Measurements from ENCODE around the gene GPR146. TPM values are rescaled to one million over a fixed set of nuclear protein-coding genes. Genes with fewer than 3 reads are reported as not detected.

GPR146 gene
- total RNA-seq, 1 donor: 5.1 TPM

- H3K79me2 ChIP-seq (ENCODE audit: insufficient read depth, low read length): peaks cover 58% of the 10 kb centered on the region
- H3K27ac ChIP-seq (ENCODE audit: low read depth, low read length): no peak overlapping the region
- H3K4me1 ChIP-seq (ENCODE audit: insufficient read depth, low read length): no peaks in the 10 kb centered on the region
- no peaks in the 10 kb centered on the region for H3K9me3 ChIP-seq (ENCODE audit: low read depth, low read length)
- no peak overlapping the region for H2AFZ ChIP-seq (ENCODE audit: low read length)
- peaks cover 8% of the 10 kb centered on the region for H3K36me3 ChIP-seq (ENCODE audit: insufficient read depth, low read length)
- H3K27me3 ChIP-seq (ENCODE audit: insufficient read depth, low read length): no peaks in the 10 kb centered on the region
- H4K20me1 ChIP-seq (ENCODE audit: insufficient read depth, low read length): peaks cover 59% of the 10 kb centered on the region
- no peak overlapping the region for H3K4me3 ChIP-seq (ENCODE audit: insufficient read depth, low read length)
- DNase-seq (ENCODE audit: insufficient read length, low spot score, missing footprints): no peak
- no peak overlapping the region for H3K4me2 ChIP-seq (ENCODE audit: insufficient read depth, low read length)
- TF ChIP-seq, protein P1, sequence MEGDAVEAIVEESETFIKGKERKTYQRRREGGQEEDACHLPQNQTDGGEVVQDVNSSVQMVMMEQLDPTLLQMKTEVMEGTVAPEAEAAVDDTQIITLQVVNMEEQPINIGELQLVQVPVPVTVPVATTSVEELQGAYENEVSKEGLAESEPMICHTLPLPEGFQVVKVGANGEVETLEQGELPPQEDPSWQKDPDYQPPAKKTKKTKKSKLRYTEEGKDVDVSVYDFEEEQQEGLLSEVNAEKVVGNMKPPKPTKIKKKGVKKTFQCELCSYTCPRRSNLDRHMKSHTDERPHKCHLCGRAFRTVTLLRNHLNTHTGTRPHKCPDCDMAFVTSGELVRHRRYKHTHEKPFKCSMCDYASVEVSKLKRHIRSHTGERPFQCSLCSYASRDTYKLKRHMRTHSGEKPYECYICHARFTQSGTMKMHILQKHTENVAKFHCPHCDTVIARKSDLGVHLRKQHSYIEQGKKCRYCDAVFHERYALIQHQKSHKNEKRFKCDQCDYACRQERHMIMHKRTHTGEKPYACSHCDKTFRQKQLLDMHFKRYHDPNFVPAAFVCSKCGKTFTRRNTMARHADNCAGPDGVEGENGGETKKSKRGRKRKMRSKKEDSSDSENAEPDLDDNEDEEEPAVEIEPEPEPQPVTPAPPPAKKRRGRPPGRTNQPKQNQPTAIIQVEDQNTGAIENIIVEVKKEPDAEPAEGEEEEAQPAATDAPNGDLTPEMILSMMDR (IDR thresholded peaks at IDR 0.05; ENCODE audit: extremely low read depth, low read depth, low read length): no peak
These were observed 34.1 kb upstream of the GPR146 start for GRCh38 chr7:1010226-1010625.

GRCh38 chr7:1011297-1012003, 32.9 kb upstream of the GPR146 start:
- H3K4me3 ChIP-seq (ENCODE audit: insufficient read depth, low read length): no peak overlapping the region
- DNase-seq (ENCODE audit: insufficient read length, low spot score, missing footprints): no peak
- no peaks in the 10 kb centered on the region for H3K4me1 ChIP-seq (ENCODE audit: insufficient read depth, low read length)
- TF ChIP-seq, protein P1 (IDR thresholded peaks at IDR 0.05; ENCODE audit: extremely low read depth, low read depth, low read length): no peak
- no peak overlapping the region for H3K4me2 ChIP-seq (ENCODE audit: insufficient read depth, low read length)
- no peaks in the 10 kb centered on the region for H3K27me3 ChIP-seq (ENCODE audit: insufficient read depth, low read length)
- H4K20me1 ChIP-seq (ENCODE audit: insufficient read depth, low read length): peaks cover 62% of the 10 kb centered on the region
- no peaks in the 10 kb centered on the region for H3K9me3 ChIP-seq (ENCODE audit: low read depth, low read length)
- peaks cover 65% of the 10 kb centered on the region for H3K79me2 ChIP-seq (ENCODE audit: insufficient read depth, low read length)
- H3K27ac ChIP-seq (ENCODE audit: low read depth, low read length): no peak overlapping the region
- peaks cover 8% of the 10 kb centered on the region for H3K36me3 ChIP-seq (ENCODE audit: insufficient read depth, low read length)
- H2AFZ ChIP-seq (ENCODE audit: low read length): no peak overlapping the region

- Histone ChIP-seq H3K27me3 (ENCODE audit: insufficient read depth, low read length) (no peaks in the 10 kb centered on the region), H4K20me1 (ENCODE audit: insufficient read depth, low read length) (peaks cover 62% of the 10 kb centered on the region), H3K4me1 (ENCODE audit: insufficient read depth, low read length) (no peaks in the 10 kb centered on the region), H3K9me3 (ENCODE audit: low read depth, low read length) (no peaks in the 10 kb centered on the region), H3K79me2 (ENCODE audit: insufficient read depth, low read length) (peaks cover 72% of the 10 kb centered on the region), H3K27ac (ENCODE audit: low read depth, low read length) (no peak overlapping the region), H3K4me2 (ENCODE audit: insufficient read depth, low read length) (no peak overlapping the region), H2AFZ (ENCODE audit: low read length) (no peak overlapping the region), H3K4me3 (ENCODE audit: insufficient read depth, low read length) (no peak overlapping the region), H3K36me3 (ENCODE audit: insufficient read depth, low read length) (peaks cover 8% of the 10 kb centered on the region)
- TF ChIP-seq, protein P1 (IDR thresholded peaks at IDR 0.05; ENCODE audit: extremely low read depth, low read depth, low read length): no peak
- DNase-seq (ENCODE audit: insufficient read length, low spot score, missing footprints): no peak
These were observed 32.2 kb upstream of the GPR146 start for GRCh38 chr7:1012004-1012715.

DNA sequence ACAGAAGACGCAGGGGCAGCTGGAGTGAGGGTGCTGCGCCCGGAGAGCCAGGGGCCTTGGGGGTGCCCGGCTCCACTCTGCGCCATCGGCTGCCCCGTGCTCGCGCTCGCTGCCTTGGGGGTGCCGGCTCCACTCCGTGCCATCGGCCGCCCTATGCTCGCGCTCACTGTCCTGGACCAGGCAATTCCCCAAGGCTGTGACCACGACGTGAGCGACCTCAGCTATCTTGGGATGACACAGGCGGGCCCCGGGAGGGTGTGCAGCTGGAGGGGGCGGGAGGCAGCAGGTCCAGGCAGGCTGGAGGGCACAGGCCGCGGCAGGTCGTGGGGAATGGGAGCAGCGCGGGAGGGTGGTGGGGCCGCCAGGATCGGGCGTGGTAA, 31.6 kb upstream of the GPR146 start:
- Histone ChIP-seq H4K20me1 (ENCODE audit: insufficient read depth, low read length) (peaks cover 62% of the 10 kb centered on the region), H3K27me3 (ENCODE audit: insufficient read depth, low read length) (no peaks in the 10 kb centered on the region), H3K27ac (ENCODE audit: low read depth, low read length) (no peak overlapping the region), H2AFZ (ENCODE audit: low read length) (no peak overlapping the region), H3K36me3 (ENCODE audit: insufficient read depth, low read length) (peaks cover 8% of the 10 kb centered on the region), H3K4me2 (ENCODE audit: insufficient read depth, low read length) (no peak overlapping the region), H3K79me2 (ENCODE audit: insufficient read depth, low read length) (peaks cover 76% of the 10 kb centered on the region), H3K9me3 (ENCODE audit: low read depth, low read length) (no peaks in the 10 kb centered on the region), H3K4me3 (ENCODE audit: insufficient read depth, low read length) (no peak overlapping the region), H3K4me1 (ENCODE audit: insufficient read depth, low read length) (no peaks in the 10 kb centered on the region)
- TF ChIP-seq, protein P1 (IDR thresholded peaks at IDR 0.05; ENCODE audit: extremely low read depth, low read depth, low read length): no peak
- DNase-seq (ENCODE audit: insufficient read length, low spot score, missing footprints): no peak

Data from osteoblast (primary cell).